ENCODE data around the gene MARK2.

GRCh38 chr11:63870351-63871140 lies 31.6 kb downstream of the MARK2 start:
- TF ChIP-seq CTCF (IDR thresholded peaks at IDR 0.05; ENCODE audit: low read depth, low read length, poor library complexity, severe bottlenecking) (no peak), EZH2phosphoT487 (IDR thresholded peaks at IDR 0.05; ENCODE audit: borderline replicate concordance, low read length) (no peak)

All from DOHH2 (cell line).